Suprapubic skin (tissue), 4 donors: ENCODE data around the gene PDE4B.

Experiments used
- CTCF ChIP-seq, 2 donors: fragments of 200-600 bp in 1 of 2; fragments of 450-650 bp in 1 of 2; sonication (generic) in 1 of 2; IDR thresholded peaks; one replicate each; pipeline ENCODE4 v1.5.1; 2016 to 2019; ENCODE audit warnings: antibody characterized with exemption in 2 of 2, mild to moderate bottlenecking in 1 of 2, moderate library complexity in 1 of 2
- EP300 ChIP-seq: sonication (generic); formaldehyde crosslinking; IDR thresholded peaks from one replicate; pipeline ENCODE4 v1.6.1; 2017; ENCODE audit warnings: antibody characterized with exemption
- POLR2A ChIP-seq, 2 donors: fragments of 450-650 bp; IDR thresholded peaks; one replicate each; pipeline ENCODE4 v1.6.1; 2017; ENCODE audit warnings: antibody characterized with exemption in 2 of 2, mild to moderate bottlenecking in 2 of 2, moderate library complexity in 2 of 2
- POLR2AphosphoS5 ChIP-seq, 3 donors: sonication (generic); formaldehyde crosslinking; IDR thresholded peaks; one replicate each; pipeline ENCODE4 v1.6.1; 2017; ENCODE audit warnings: antibody characterized with exemption in 3 of 3

GRCh38 chr1:66197785-66198184, 405.1 kb downstream of the PDE4B start:
- no peak for TF ChIP-seq CTCF (IDR thresholded peaks at IDR 0.05)
- no peak for TF ChIP-seq POLR2A (IDR thresholded peaks at IDR 0.05)
- no peak for TF ChIP-seq POLR2AphosphoS5 (IDR thresholded peaks at IDR 0.05)
- no peak for TF ChIP-seq EP300
